ENCODE data around the gene INO80. TPM values are rescaled to one million over a fixed set of nuclear protein-coding genes. Genes with fewer than 3 reads are reported as not detected.

INO80 gene
- total and polyA plus RNA-seq, 2 donors (not counting 1 experiment from before 2014, with no cell fraction given): 5.7 to 34.0 TPM

GRCh38 chr15:41048852-41049251, 67.2 kb downstream of the INO80 start:
- no peak for DNase-seq (ENCODE audit: low read depth in 2 of 2)
- no peaks in the 10 kb centered on the region for H4K20me1 ChIP-seq (ENCODE audit: control insufficient read depth, extremely low read depth, insufficient read depth, low read length)
- no peaks in the 10 kb centered on the region for H3K4me1 ChIP-seq (ENCODE audit: control insufficient read depth, extremely low read depth, insufficient read depth, low read length)
- H2AFZ ChIP-seq (ENCODE audit: low read length): no peak overlapping the region
- no peak overlapping the region for H3K27ac ChIP-seq (ENCODE audit: insufficient read depth, low read length)
- TF ChIP-seq CTCF (conservative IDR thresholded peaks at IDR 0.05 in 1 of 2, IDR thresholded peaks at IDR 0.05 in 1 of 2; ENCODE audit: low read depth in 1 of 2, low read length in 2 of 2): no peak
- no peak for TF ChIP-seq EZH2 (IDR thresholded peaks at IDR 0.05; ENCODE audit: low read length, missing control alignments)
- H3K4me3 ChIP-seq (replicated peaks in 1 of 4; ENCODE audit: control extremely low read depth in 1 of 4, insufficient read depth in 1 of 4, low read depth in 3 of 4, low read length in 4 of 4): no peak overlapping the region
- no peak overlapping the region for H3K4me2 ChIP-seq (ENCODE audit: extremely low read depth, insufficient read depth, low read length)
- H3K79me2 ChIP-seq (ENCODE audit: control insufficient read depth, insufficient read depth, low read length): no peaks in the 10 kb centered on the region
- no peak overlapping the region for H3K9ac ChIP-seq (ENCODE audit: insufficient read depth, low read length)
- H3K27me3 ChIP-seq (ENCODE audit: control insufficient read depth, insufficient read depth, low read length): no peaks in the 10 kb centered on the region
- peaks cover 9% of the 10 kb centered on the region for H3K36me3 ChIP-seq (ENCODE audit: control insufficient read depth, insufficient read depth, low read length)
- H3K9me3 ChIP-seq (ENCODE audit: control insufficient read depth, insufficient read depth, low read depth, low read length): no peaks in the 10 kb centered on the region

GRCh38 chr15:41048397-41048796, 67.7 kb downstream of the INO80 start:
- H2AFZ ChIP-seq (ENCODE audit: low read length): no peak overlapping the region
- no peaks in the 10 kb centered on the region for H3K4me1 ChIP-seq (ENCODE audit: control insufficient read depth, extremely low read depth, insufficient read depth, low read length)
- H3K36me3 ChIP-seq (ENCODE audit: control insufficient read depth, insufficient read depth, low read length): peaks cover 9% of the 10 kb centered on the region
- no peak for DNase-seq (ENCODE audit: low read depth in 2 of 2)
- TF ChIP-seq CTCF (conservative IDR thresholded peaks at IDR 0.05 in 1 of 2, IDR thresholded peaks at IDR 0.05 in 1 of 2; ENCODE audit: low read depth in 1 of 2, low read length in 2 of 2): no peak
- no peak overlapping the region for H3K9ac ChIP-seq (ENCODE audit: insufficient read depth, low read length)
- no peaks in the 10 kb centered on the region for H4K20me1 ChIP-seq (ENCODE audit: control insufficient read depth, extremely low read depth, insufficient read depth, low read length)
- H3K4me3 ChIP-seq (replicated peaks in 1 of 4; ENCODE audit: control extremely low read depth in 1 of 4, insufficient read depth in 1 of 4, low read depth in 3 of 4, low read length in 4 of 4): no peak overlapping the region
- no peaks in the 10 kb centered on the region for H3K79me2 ChIP-seq (ENCODE audit: control insufficient read depth, insufficient read depth, low read length)
- H3K4me2 ChIP-seq (ENCODE audit: extremely low read depth, insufficient read depth, low read length): no peak overlapping the region
- no peaks in the 10 kb centered on the region for H3K27me3 ChIP-seq (ENCODE audit: control insufficient read depth, insufficient read depth, low read length)
- H3K27ac ChIP-seq (ENCODE audit: insufficient read depth, low read length): no peak overlapping the region
- H3K9me3 ChIP-seq (ENCODE audit: control insufficient read depth, insufficient read depth, low read depth, low read length): no peaks in the 10 kb centered on the region

- Histone ChIP-seq H4K20me1 (ENCODE audit: control insufficient read depth, extremely low read depth, insufficient read depth, low read length) (no peaks in the 10 kb centered on the region), H3K4me3 (replicated peaks in 1 of 4; ENCODE audit: control extremely low read depth in 1 of 4, insufficient read depth in 1 of 4, low read depth in 3 of 4, low read length in 4 of 4) (no peak overlapping the region), H3K27ac (ENCODE audit: insufficient read depth, low read length) (no peak overlapping the region), H3K4me2 (ENCODE audit: extremely low read depth, insufficient read depth, low read length) (no peak overlapping the region), H3K4me1 (ENCODE audit: control insufficient read depth, extremely low read depth, insufficient read depth, low read length) (peaks cover 2% of the 10 kb centered on the region), H3K9me3 (ENCODE audit: control insufficient read depth, insufficient read depth, low read depth, low read length) (no peaks in the 10 kb centered on the region), H3K79me2 (ENCODE audit: control insufficient read depth, insufficient read depth, low read length) (no peaks in the 10 kb centered on the region), H3K36me3 (ENCODE audit: control insufficient read depth, insufficient read depth, low read length) (peaks cover 7% of the 10 kb centered on the region), H2AFZ (ENCODE audit: low read length) (no peak overlapping the region), H3K9ac (ENCODE audit: insufficient read depth, low read length) (no peak overlapping the region), H3K27me3 (ENCODE audit: control insufficient read depth, insufficient read depth, low read length) (no peaks in the 10 kb centered on the region)
- DNase-seq (ENCODE audit: low read depth in 2 of 2): no peak
- TF ChIP-seq CTCF (conservative IDR thresholded peaks at IDR 0.05 in 1 of 2, IDR thresholded peaks at IDR 0.05 in 1 of 2; ENCODE audit: low read depth in 1 of 2, low read length in 2 of 2) (no peak), EZH2 (IDR thresholded peaks at IDR 0.05; ENCODE audit: low read length, missing control alignments) (no peak)
Observed at GRCh38 chr15:41047474-41047873, 68.6 kb downstream of the INO80 start.

Measured in fibroblast of lung (primary cell).